H9 (cell line): Measurements from ENCODE around the gene ADARB2. TPM values are rescaled to one million over a fixed set of nuclear protein-coding genes. Genes with fewer than 3 reads are reported as not detected.

Source experiments
- DNase-seq: peaks from one replicate; pipeline ENCODE4 v3.0.0-alpha.2; 2017
- H2AFZ ChIP-seq: one replicate; pipeline ENCODE4 v1.6.1; 2013; ENCODE audit warnings: mild to moderate bottlenecking, low read length, control low read depth, moderate library complexity
- H2AK5ac ChIP-seq: 2 replicates; pipeline ENCODE4 v1.6.1; 2013; ENCODE audit warnings: low read length, control low read depth, mixed read lengths; ENCODE audit not compliant: insufficient read length
- H2BK120ac ChIP-seq: one replicate; pipeline ENCODE4 v1.6.1; 2013; ENCODE audit warnings: low read depth, mild to moderate bottlenecking, low read length, control low read depth, inconsistent platforms; ENCODE audit not compliant: poor library complexity, severe bottlenecking
- H2BK12ac ChIP-seq: 2 replicates; pipeline ENCODE4 v1.6.1; 2013; ENCODE audit warnings: low read length, control low read depth, mixed read lengths, low read depth; ENCODE audit not compliant: insufficient read length
- H2BK15ac ChIP-seq: 2 replicates; pipeline ENCODE4 v1.6.1; 2013; ENCODE audit warnings: low read depth, low read length, control low read depth
- H2BK20ac ChIP-seq: one replicate; pipeline ENCODE4 v1.6.1; 2013; ENCODE audit warnings: low read depth, mild to moderate bottlenecking, low read length, control low read depth, inconsistent platforms; ENCODE audit not compliant: poor library complexity, severe bottlenecking
- H2BK5ac ChIP-seq: 2 replicates; pipeline ENCODE4 v1.6.1; 2013; ENCODE audit warnings: low read length, control low read depth, mixed read lengths; ENCODE audit not compliant: insufficient read length
- H3K14ac ChIP-seq: 2 replicates; pipeline ENCODE4 v1.6.1; 2013; ENCODE audit warnings: low read length, control low read depth; ENCODE audit not compliant: insufficient read depth
- H3K18ac ChIP-seq: 2 replicates; pipeline ENCODE4 v1.6.1; 2013; ENCODE audit warnings: low read depth, mild to moderate bottlenecking, mixed read lengths, low read length, control low read depth; ENCODE audit not compliant: insufficient read length
- H3K23ac ChIP-seq: 2 replicates; pipeline ENCODE4 v1.6.1; 2013; ENCODE audit warnings: low read length, control low read depth, mixed read lengths, low read depth; ENCODE audit not compliant: insufficient read length
- H3K23me2 ChIP-seq: 2 replicates; pipeline ENCODE4 v1.6.1; 2013; ENCODE audit warnings: low read depth, mild to moderate bottlenecking, mixed read lengths, low read length, control low read depth; ENCODE audit not compliant: insufficient read length, poor library complexity, severe bottlenecking
- H3K27ac ChIP-seq: 2 replicates; pipeline ENCODE4 v1.5.1; 2013; ENCODE audit warnings: low read length, control low read depth, mixed read lengths, low read depth; ENCODE audit not compliant: insufficient read length
- H3K27me3 ChIP-seq: 2 replicates; pipeline ENCODE4 v1.6.1; 2013; ENCODE audit warnings: low read length, control low read depth, inconsistent platforms; ENCODE audit not compliant: insufficient read depth
- H3K4ac ChIP-seq: 2 replicates; pipeline ENCODE4 v1.6.1; 2013; ENCODE audit warnings: low read depth, mild to moderate bottlenecking, control low read depth, inconsistent platforms, low read length, moderate library complexity
- H3K4me1 ChIP-seq: 2 replicates; pipeline ENCODE4 v1.6.1; 2013; ENCODE audit warnings: low read length, control low read depth, inconsistent platforms; ENCODE audit not compliant: insufficient read depth
- H3K4me2 ChIP-seq: 2 replicates; pipeline ENCODE4 v1.6.1; 2013; ENCODE audit warnings: low read length, control low read depth, mixed read lengths; ENCODE audit not compliant: insufficient read length, insufficient read depth
- H3K56ac ChIP-seq: 2 replicates; pipeline ENCODE4 v1.6.1; 2013; ENCODE audit warnings: low read depth, mild to moderate bottlenecking, mixed read lengths, low read length, control low read depth; ENCODE audit not compliant: insufficient read length
- H3K79me1 ChIP-seq: 2 replicates; pipeline ENCODE4 v1.6.1; 2013; ENCODE audit warnings: low read depth, mild to moderate bottlenecking, moderate library complexity, low read length, control low read depth, inconsistent platforms; ENCODE audit not compliant: insufficient read depth, poor library complexity, severe bottlenecking
- H3K79me2 ChIP-seq: 2 replicates; pipeline ENCODE4 v1.6.1; 2013; ENCODE audit warnings: low read length, control low read depth, inconsistent platforms; ENCODE audit not compliant: insufficient read depth
- H3K9ac ChIP-seq: 2 replicates; pipeline ENCODE4 v1.6.1; 2013; ENCODE audit warnings: low read length, control low read depth, mixed read lengths; ENCODE audit not compliant: insufficient read length; ENCODE audit errors: extremely low read depth
- H3K9me3 ChIP-seq: one replicate; pipeline ENCODE4 v1.6.1; 2013; ENCODE audit warnings: low read depth, low read length, inconsistent platforms; ENCODE audit not compliant: control insufficient read depth
- H3T11ph ChIP-seq: one replicate; pipeline ENCODE4 v1.6.1; 2013; ENCODE audit warnings: mild to moderate bottlenecking, low read length, control low read depth, inconsistent platforms
- H4K20me1 ChIP-seq: one replicate; pipeline ENCODE4 v1.6.1; 2013; ENCODE audit not compliant: control insufficient read depth, insufficient read length, insufficient read depth
- H4K5ac ChIP-seq: 2 replicates; pipeline ENCODE4 v1.6.1; 2013; ENCODE audit warnings: low read depth, mild to moderate bottlenecking, mixed read lengths, low read length, control low read depth; ENCODE audit not compliant: insufficient read length
- H4K8ac ChIP-seq: replicated peaks from 2 replicates; pipeline ENCODE4 v1.6.1; 2013; ENCODE audit warnings: low read length, control low read depth, mixed read lengths, low read depth; ENCODE audit not compliant: insufficient read length
- H4K91ac ChIP-seq: 2 replicates; pipeline ENCODE4 v1.6.1; 2013; ENCODE audit warnings: low read depth, mild to moderate bottlenecking, moderate library complexity, mixed read lengths, low read length, control low read depth; ENCODE audit not compliant: insufficient read length
- H3K27ac Mint-ChIP-seq, 3 experiments: 2 replicates in 2 of 3; 3 replicates in 1 of 3; pipeline ENCODE4 v1.8.0; 2020 to 2021; ENCODE audit warnings: mixed read lengths in 3 of 3, mild to moderate bottlenecking in 1 of 3, moderate library complexity in 1 of 3
- H3K27me3 Mint-ChIP-seq: 2 replicates; pipeline ENCODE4 v1.8.0; 2021; ENCODE audit warnings: low read depth, mild to moderate bottlenecking, moderate library complexity, mixed read lengths
- H3K36me3 Mint-ChIP-seq, 3 experiments: 2 replicates in 2 of 3; 3 replicates in 1 of 3; pipeline ENCODE4 v1.8.0; 2020 to 2021; ENCODE audit warnings: low read depth in 3 of 3, mixed read lengths in 3 of 3; ENCODE audit not compliant: insufficient read depth in 1 of 3
- H3K4me1 Mint-ChIP-seq, 2 experiments: 2 replicates each; pipeline ENCODE4 v1.8.0; 2020; ENCODE audit warnings: mixed read lengths in 2 of 2
- H3K4me3 Mint-ChIP-seq, 2 experiments: 2 replicates in 1 of 2; 3 replicates in 1 of 2; pipeline ENCODE4 v1.8.0; 2020 to 2021; ENCODE audit warnings: mild to moderate bottlenecking in 2 of 2, mixed read lengths in 2 of 2, moderate library complexity in 1 of 2
- H3K9me3 Mint-ChIP-seq, 2 experiments: 2 replicates in 1 of 2; 3 replicates in 1 of 2; pipeline ENCODE4 v1.8.0; 2020; ENCODE audit warnings: mild to moderate bottlenecking in 2 of 2, mixed read lengths in 2 of 2, moderate library complexity in 1 of 2
- CTCF ChIP-seq: fragments of 200-600 bp; sonication (generic); conservative IDR thresholded peaks from 3 replicates; pipeline ENCODE4 v1.8.0; 2021; ENCODE audit warnings: antibody characterized with exemption, mild to moderate bottlenecking
- WGBS: extraction: QIAGEN DNeasy Blood & Tissue Kit; methylation state at CpG from one replicate; pipeline ENCODE4 v1.1.7; 2013; ENCODE audit warnings: missing lambda C conversion rate, low lambda C conversion rate, mixed read lengths; ENCODE audit not compliant: insufficient read length; ENCODE audit errors: extremely low coverage; 5-methylcytosine and 5-hydroxymethylcytosine counted together
- total RNA-seq: library from RNA; stranded (reverse); gene quantifications from 2 replicates; pipeline ENCODE4 v1.2.1, GENCODE V29; 2021

ADARB2 gene
- total RNA-seq, 1 experiment from 2014 or later = 0.87 TPM

- Histone ChIP-seq H2BK5ac (no peak overlapping the region), H4K20me1 (no peaks in the 10 kb centered on the region), H3K18ac (no peak overlapping the region), H4K91ac (no peak overlapping the region), H3K4me2 (no peak overlapping the region), H2BK15ac (no peak overlapping the region), H2AFZ (no peak overlapping the region), H3K14ac (no peak overlapping the region), H3K4me1 (no peaks in the 10 kb centered on the region), H3K79me1 (no peaks in the 10 kb centered on the region), H3K9ac (no peak overlapping the region), H3K23me2 (no peaks in the 10 kb centered on the region), H2AK5ac (no peak overlapping the region), H3K27me3 (no peaks in the 10 kb centered on the region), H3K56ac (no peak overlapping the region), H2BK20ac (no peak overlapping the region), H4K8ac (no peak overlapping the region), H3K23ac (no peak overlapping the region), H2BK12ac (no peak overlapping the region), H3K4ac (no peak overlapping the region), H3K27ac (no peak overlapping the region), H3T11ph (no peak overlapping the region), H4K5ac (no peak overlapping the region), H2BK120ac (no peak overlapping the region), H3K79me2 (no peaks in the 10 kb centered on the region), H3K9me3 (no peaks in the 10 kb centered on the region)
- WGBS = no CpG with 5 or more reads among the region's 6 CpGs
- no peak overlapping the region for H3K27ac Mint-ChIP-seq
- TF ChIP-seq CTCF = no peak
- peaks cover 4 to 5% of the 10 kb centered on the region in 2 experiments for H3K4me1 Mint-ChIP-seq
- no peaks in the 10 kb centered on the region; a peak in 1 of 7 replicates for H3K36me3 Mint-ChIP-seq
- peaks cover 5% of the 10 kb centered on the region for H3K27me3 Mint-ChIP-seq
- no peaks in the 10 kb centered on the region for H3K9me3 Mint-ChIP-seq
- DNase-seq = no peak
- H3K4me3 Mint-ChIP-seq = no peak overlapping the region
Measured at GRCh38 chr10:1153251-1153763, 584.0 kb downstream of the ADARB2 start.
